ENCODE results near the gene CABCOCO1. TPM values are rescaled to one million over a fixed set of nuclear protein-coding genes. Genes with fewer than 3 reads are reported as not detected.

Gene CABCOCO1
- total and polyA plus RNA-seq, 9 of the 15 experiments (the other 6 are each of a cell fraction or from before 2014, with no cell fraction given): 0.04 TPM; not detected in 8

DNA sequence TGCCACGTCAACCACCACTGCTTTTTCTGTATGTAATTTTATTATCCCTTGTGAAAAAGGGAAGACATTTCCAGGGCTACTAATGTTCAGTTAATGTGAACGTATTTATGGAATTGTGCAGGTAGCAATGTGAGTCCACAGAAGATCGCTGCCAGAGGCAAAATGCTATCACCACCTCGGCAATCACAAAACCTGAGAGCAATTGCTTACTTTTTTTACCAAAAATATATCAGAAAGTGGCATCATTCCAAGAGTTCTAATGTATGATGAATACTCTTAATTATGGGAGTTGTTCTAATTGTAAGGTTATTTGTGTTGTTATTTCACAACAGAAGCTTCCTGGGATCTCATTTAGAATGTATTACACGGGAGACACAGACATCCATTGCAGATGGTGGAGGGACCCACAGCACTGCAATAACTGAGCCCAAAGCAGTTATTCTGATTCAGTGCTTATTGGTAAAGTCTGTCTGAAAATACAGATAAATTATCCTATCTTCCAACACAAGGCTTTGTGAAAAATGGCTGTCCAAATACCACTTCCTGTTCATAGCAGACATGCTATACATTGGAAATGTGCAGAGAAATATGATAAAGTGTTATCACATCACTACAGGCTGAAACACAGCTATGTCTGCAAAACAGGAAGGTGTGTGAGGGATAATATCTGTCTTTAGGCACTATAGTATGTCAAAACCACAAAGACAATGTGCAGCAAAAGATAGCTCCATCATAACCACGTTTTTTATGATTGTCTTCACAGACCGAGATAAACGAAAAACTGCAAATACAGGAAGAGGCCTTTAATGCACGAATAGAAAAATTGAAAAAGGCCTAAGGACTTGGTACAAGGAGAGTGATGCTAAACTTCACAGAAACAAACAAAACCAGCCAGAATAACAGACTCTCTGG is 102.7 kb downstream of the CABCOCO1 start (continued):
- TF ChIP-seq, protein P1, sequence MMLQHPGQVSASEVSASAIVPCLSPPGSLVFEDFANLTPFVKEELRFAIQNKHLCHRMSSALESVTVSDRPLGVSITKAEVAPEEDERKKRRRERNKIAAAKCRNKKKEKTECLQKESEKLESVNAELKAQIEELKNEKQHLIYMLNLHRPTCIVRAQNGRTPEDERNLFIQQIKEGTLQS (IDR thresholded peaks at IDR 0.05): peak; percentile 82
- TF ChIP-seq, protein P1 (CRISPR knock-in tag; conservative IDR thresholded peaks at IDR 0.05): peak; percentile 92
- TF ChIP-seq RB1 (IDR thresholded peaks at IDR 0.05; ENCODE audit: low read depth): peak; percentile 63; the same call in 1 of the 2 replicates
- TF ChIP-seq, protein P2, sequence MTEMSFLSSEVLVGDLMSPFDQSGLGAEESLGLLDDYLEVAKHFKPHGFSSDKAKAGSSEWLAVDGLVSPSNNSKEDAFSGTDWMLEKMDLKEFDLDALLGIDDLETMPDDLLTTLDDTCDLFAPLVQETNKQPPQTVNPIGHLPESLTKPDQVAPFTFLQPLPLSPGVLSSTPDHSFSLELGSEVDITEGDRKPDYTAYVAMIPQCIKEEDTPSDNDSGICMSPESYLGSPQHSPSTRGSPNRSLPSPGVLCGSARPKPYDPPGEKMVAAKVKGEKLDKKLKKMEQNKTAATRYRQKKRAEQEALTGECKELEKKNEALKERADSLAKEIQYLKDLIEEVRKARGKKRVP (CRISPR knock-in tag; IDR thresholded peaks at IDR 0.05): peak; percentile 90
- TF ChIP-seq ZNF384 (IDR thresholded peaks at IDR 0.05; ENCODE audit: low read depth, low read length): peak; percentile 88
- no peak for TF ChIP-seq MED1 (CRISPR knock-in tag; IDR thresholded peaks at IDR 0.05; ENCODE audit: borderline replicate concordance)
- peak; percentile 55; the same call in 1 of the 2 replicates for TF ChIP-seq EGR1 (conservative IDR thresholded peaks at IDR 0.05)
- TF ChIP-seq TCF7 (IDR thresholded peaks at IDR 0.05; ENCODE audit: borderline replicate concordance): peak; percentile 92
- peak; percentile 94 to 99 for TF ChIP-seq TEAD1 (CRISPR knock-in tag; IDR thresholded peaks at IDR 0.05)
- peak; percentile 99 for TF ChIP-seq NCOA1 (IDR thresholded peaks at IDR 0.05; ENCODE audit: low read depth)
- TF ChIP-seq ARID2 (IDR thresholded peaks at IDR 0.05): peak; percentile 60; the same call in 1 of the 2 replicates
- no peak for TF ChIP-seq HNRNPLL (IDR thresholded peaks at IDR 0.05; ENCODE audit: low read depth, low read length, poor library complexity, severe bottlenecking)
- TF ChIP-seq DACH1 (IDR thresholded peaks at IDR 0.05; ENCODE audit: partially characterized antibody): peak; percentile 87
- TF ChIP-seq, protein P3, sequence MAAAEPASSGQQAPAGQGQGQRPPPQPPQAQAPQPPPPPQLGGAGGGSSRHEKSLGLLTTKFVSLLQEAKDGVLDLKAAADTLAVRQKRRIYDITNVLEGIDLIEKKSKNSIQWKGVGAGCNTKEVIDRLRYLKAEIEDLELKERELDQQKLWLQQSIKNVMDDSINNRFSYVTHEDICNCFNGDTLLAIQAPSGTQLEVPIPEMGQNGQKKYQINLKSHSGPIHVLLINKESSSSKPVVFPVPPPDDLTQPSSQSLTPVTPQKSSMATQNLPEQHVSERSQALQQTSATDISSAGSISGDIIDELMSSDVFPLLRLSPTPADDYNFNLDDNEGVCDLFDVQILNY (CRISPR knock-in tag; IDR thresholded peaks at IDR 0.05): peak; percentile 79; the same call in 1 of the 2 replicates
- TF ChIP-seq, protein P4, sequence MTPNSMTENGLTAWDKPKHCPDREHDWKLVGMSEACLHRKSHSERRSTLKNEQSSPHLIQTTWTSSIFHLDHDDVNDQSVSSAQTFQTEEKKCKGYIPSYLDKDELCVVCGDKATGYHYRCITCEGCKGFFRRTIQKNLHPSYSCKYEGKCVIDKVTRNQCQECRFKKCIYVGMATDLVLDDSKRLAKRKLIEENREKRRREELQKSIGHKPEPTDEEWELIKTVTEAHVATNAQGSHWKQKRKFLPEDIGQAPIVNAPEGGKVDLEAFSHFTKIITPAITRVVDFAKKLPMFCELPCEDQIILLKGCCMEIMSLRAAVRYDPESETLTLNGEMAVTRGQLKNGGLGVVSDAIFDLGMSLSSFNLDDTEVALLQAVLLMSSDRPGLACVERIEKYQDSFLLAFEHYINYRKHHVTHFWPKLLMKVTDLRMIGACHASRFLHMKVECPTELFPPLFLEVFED (CRISPR knock-in tag; conservative IDR thresholded peaks at IDR 0.05): peak; percentile 97
- TF ChIP-seq KDM5B (IDR thresholded peaks at IDR 0.05; ENCODE audit: insufficient replicate concordance, low read depth, low read length): peak; percentile 46
- TF ChIP-seq ZFP36 (IDR thresholded peaks at IDR 0.05; ENCODE audit: low read depth, low read length, partially characterized antibody): peak; percentile 42
- 0 out of 2 replicates have a peak, but pooled peaks have one; percentile 47 for TF ChIP-seq CBX5 (IDR thresholded peaks at IDR 0.05; ENCODE audit: borderline replicate concordance, low read depth)
- TF ChIP-seq, protein P5, sequence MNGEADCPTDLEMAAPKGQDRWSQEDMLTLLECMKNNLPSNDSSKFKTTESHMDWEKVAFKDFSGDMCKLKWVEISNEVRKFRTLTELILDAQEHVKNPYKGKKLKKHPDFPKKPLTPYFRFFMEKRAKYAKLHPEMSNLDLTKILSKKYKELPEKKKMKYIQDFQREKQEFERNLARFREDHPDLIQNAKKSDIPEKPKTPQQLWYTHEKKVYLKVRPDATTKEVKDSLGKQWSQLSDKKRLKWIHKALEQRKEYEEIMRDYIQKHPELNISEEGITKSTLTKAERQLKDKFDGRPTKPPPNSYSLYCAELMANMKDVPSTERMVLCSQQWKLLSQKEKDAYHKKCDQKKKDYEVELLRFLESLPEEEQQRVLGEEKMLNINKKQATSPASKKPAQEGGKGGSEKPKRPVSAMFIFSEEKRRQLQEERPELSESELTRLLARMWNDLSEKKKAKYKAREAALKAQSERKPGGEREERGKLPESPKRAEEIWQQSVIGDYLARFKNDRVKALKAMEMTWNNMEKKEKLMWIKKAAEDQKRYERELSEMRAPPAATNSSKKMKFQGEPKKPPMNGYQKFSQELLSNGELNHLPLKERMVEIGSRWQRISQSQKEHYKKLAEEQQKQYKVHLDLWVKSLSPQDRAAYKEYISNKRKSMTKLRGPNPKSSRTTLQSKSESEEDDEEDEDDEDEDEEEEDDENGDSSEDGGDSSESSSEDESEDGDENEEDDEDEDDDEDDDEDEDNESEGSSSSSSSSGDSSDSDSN (IDR thresholded peaks at IDR 0.05; ENCODE audit: borderline replicate concordance in 1 of 2, low read depth in 2 of 2, low read length in 2 of 2): 0 out of 4 replicates have a peak, but pooled peaks of 1 of the 2 experiments have one; percentile 18
- peak; percentile 92 for TF ChIP-seq FOXJ2 (tag; IDR thresholded peaks at IDR 0.05)
- peak; percentile 5; the same call in 1 of the 2 replicates for TF ChIP-seq ZNF174 (CRISPR knock-in tag; IDR thresholded peaks at IDR 0.05)

Measured in K562 (cell line).